HFFc6 (cell line): ENCODE measurements around the gene PDZD2. TPM values are rescaled to one million over a fixed set of nuclear protein-coding genes. Genes with fewer than 3 reads are reported as not detected.
"Not testable (repeated sequence)": the region's sequence is repeated elsewhere in the genome, so short reads cannot be mapped to it uniquely, and the experiment has no call there.

Experiments
- DNase-seq: peaks from one replicate; pipeline ENCODE4 v3.0.0-alpha.2; 2018
- H3K27ac Mint-ChIP-seq: 2 replicates; pipeline ENCODE4 v1.8.0; 2020; ENCODE audit warnings: mild to moderate bottlenecking, mixed read lengths
- H3K27me3 Mint-ChIP-seq: 2 replicates; pipeline ENCODE4 v1.8.0; 2021; ENCODE audit warnings: mild to moderate bottlenecking, moderate library complexity, mixed read lengths; ENCODE audit not compliant: insufficient read depth
- H3K36me3 Mint-ChIP-seq: 2 replicates; pipeline ENCODE4 v1.8.0; 2021; ENCODE audit warnings: low read depth, mixed read lengths
- H3K4me1 Mint-ChIP-seq: 2 replicates; pipeline ENCODE4 v1.8.0; 2020; ENCODE audit warnings: low read depth, mixed read lengths
- H3K4me3 Mint-ChIP-seq: 2 replicates; pipeline ENCODE4 v1.8.0; 2020; ENCODE audit warnings: mild to moderate bottlenecking, moderate library complexity, mixed read lengths
- H3K9me3 Mint-ChIP-seq: 2 replicates; pipeline ENCODE4 v1.8.0; 2020; ENCODE audit warnings: mild to moderate bottlenecking, mixed read lengths
- total RNA-seq, 6 experiments: library from RNA; stranded (reverse); fragmentation: NEBNext Ultra II Directional; extraction: Animal tissue kit (Norgen Biotek cat#: 25700); gene quantifications; 2 replicates in 1 of 6; 3 replicates in 5 of 6; pipeline ENCODE4 v1.2.3, GENCODE V29; 2021
- TF ChIP-seq, protein P1 (sequence below): fragments of 200-600 bp; sonication (generic); IDR thresholded peaks from 2 replicates; pipeline ENCODE4 v1.5.0; 2021; ENCODE audit warnings: antibody characterized with exemption, mild to moderate bottlenecking

The PDZD2 gene
- total RNA-seq, 6 experiments from 2014 or later = 0.02 to 0.12 (median 0.09) TPM

DNA sequence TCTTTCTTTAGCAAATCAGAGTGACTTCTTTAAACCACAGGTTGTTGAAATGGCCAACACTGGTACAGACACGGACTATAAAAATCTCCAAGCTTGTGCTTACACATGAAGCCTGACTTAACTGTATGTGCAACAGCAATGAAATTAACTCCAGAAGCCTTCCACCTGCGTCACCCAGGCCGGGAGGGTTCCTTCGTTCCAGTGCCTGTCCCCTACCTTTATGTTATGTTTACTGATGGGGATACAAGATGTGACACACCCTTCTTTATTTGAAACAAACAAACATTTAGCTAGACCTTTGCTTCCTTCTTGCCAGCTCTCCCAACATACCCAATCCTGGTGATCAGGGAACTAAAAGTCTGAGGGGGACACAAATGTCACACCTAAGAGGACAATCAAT is 469.2 kb downstream of the PDZD2 start:
- Mint-ChIP-seq H3K27me3 (peaks cover 5% of the 10 kb centered on the region), H3K4me1 (peaks cover 5% of the 10 kb centered on the region), H3K27ac (no peak overlapping the region), H3K9me3 (no peaks in the 10 kb centered on the region), H3K36me3 (peaks cover 45% of the 10 kb centered on the region), H3K4me3 (no peak overlapping the region)
- no peak for DNase-seq
- TF ChIP-seq, protein P1, sequence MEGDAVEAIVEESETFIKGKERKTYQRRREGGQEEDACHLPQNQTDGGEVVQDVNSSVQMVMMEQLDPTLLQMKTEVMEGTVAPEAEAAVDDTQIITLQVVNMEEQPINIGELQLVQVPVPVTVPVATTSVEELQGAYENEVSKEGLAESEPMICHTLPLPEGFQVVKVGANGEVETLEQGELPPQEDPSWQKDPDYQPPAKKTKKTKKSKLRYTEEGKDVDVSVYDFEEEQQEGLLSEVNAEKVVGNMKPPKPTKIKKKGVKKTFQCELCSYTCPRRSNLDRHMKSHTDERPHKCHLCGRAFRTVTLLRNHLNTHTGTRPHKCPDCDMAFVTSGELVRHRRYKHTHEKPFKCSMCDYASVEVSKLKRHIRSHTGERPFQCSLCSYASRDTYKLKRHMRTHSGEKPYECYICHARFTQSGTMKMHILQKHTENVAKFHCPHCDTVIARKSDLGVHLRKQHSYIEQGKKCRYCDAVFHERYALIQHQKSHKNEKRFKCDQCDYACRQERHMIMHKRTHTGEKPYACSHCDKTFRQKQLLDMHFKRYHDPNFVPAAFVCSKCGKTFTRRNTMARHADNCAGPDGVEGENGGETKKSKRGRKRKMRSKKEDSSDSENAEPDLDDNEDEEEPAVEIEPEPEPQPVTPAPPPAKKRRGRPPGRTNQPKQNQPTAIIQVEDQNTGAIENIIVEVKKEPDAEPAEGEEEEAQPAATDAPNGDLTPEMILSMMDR = no peak

GRCh38 chr5:32109236-32109635 is 470.3 kb downstream of the PDZD2 start:
- H3K4me1 Mint-ChIP-seq = peaks cover 5% of the 10 kb centered on the region
- no peak overlapping the region for H3K4me3 Mint-ChIP-seq
- H3K9me3 Mint-ChIP-seq = no peaks in the 10 kb centered on the region
- no peak overlapping the region for H3K27ac Mint-ChIP-seq
- DNase-seq = no peak
- TF ChIP-seq, protein P1 = no peak
- peaks cover 5% of the 10 kb centered on the region for H3K27me3 Mint-ChIP-seq
- peaks cover 38% of the 10 kb centered on the region for H3K36me3 Mint-ChIP-seq

GRCh38 chr5:32110111-32110696 is 471.3 kb downstream of the PDZD2 start:
- Mint-ChIP-seq H3K9me3 (no peaks in the 10 kb centered on the region), H3K27me3 (peaks cover 2% of the 10 kb centered on the region; the same call in 1 of the 2 replicates), H3K4me1 (peaks cover 8% of the 10 kb centered on the region), H3K4me3 (no peak overlapping the region), H3K36me3 (peaks cover 35% of the 10 kb centered on the region), H3K27ac (no peak overlapping the region)
- TF ChIP-seq, protein P1 = no peak
- DNase-seq = no peak

- Mint-ChIP-seq H3K4me3 (no peak overlapping the region), H3K4me1 (peaks cover 38% of the 10 kb centered on the region), H3K9me3 (no peaks in the 10 kb centered on the region), H3K36me3 (peaks cover 41% of the 10 kb centered on the region), H3K27ac (peak overlapping the region; percentile 37), H3K27me3 (peaks cover 2% of the 10 kb centered on the region; the same call in 1 of the 2 replicates)
- no peak for DNase-seq
- TF ChIP-seq, protein P1 = peak; percentile 26; the same call in 1 of the 2 replicates
These were observed 477.1 kb downstream of the PDZD2 start for GRCh38 chr5:32115985-32116384.

GRCh38 chr5:32116574-32117313 is 477.8 kb downstream of the PDZD2 start:
- peak overlapping the region; percentile 56 for H3K27ac Mint-ChIP-seq
- TF ChIP-seq, protein P1 = no peak
- peaks cover 44% of the 10 kb centered on the region for H3K36me3 Mint-ChIP-seq
- peaks cover 38% of the 10 kb centered on the region for H3K4me1 Mint-ChIP-seq
- peak overlapping the region; percentile 58 for H3K4me3 Mint-ChIP-seq
- H3K27me3 Mint-ChIP-seq = peaks cover 2% of the 10 kb centered on the region; the same call in 1 of the 2 replicates
- no peaks in the 10 kb centered on the region for H3K9me3 Mint-ChIP-seq
- no peak for DNase-seq

DNA sequence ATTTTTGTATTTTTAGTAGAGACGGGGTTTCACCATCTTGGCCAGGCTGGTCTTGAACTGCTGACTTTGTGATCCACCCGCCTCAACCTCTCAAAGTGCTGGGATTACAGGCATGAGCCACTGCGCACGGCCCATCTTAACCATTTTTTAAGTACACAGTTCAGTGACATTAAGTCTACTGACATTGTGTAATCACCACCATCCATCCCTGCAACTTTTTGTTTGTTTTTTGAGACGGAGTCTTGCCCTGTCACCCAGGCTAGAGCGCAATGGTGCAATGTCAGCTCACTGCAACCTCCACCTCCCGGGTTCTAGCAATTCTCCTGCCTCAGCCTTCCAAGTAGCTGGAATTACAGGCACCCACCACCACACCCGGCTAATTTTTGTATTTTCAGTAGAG is 480.0 kb downstream of the PDZD2 start:
- H3K27me3 Mint-ChIP-seq, DNase-seq, H3K27ac Mint-ChIP-seq, H3K4me3 Mint-ChIP-seq, H3K9me3 Mint-ChIP-seq: not testable (repeated sequence)
- Mint-ChIP-seq H3K36me3 (peaks cover 38% of the 10 kb centered on the region), H3K4me1 (peaks cover 37% of the 10 kb centered on the region)
